SU-DHL-6 (cell line): ENCODE data around the gene INTS11.

Experiments used
- H2AFZ ChIP-seq: fragments of 200-600 bp; sonication (generic); 2 replicates; pipeline ENCODE4 v1.6.1; 2014; ENCODE audit warnings: low read depth, mild to moderate bottlenecking, moderate library complexity, mixed read lengths, antibody characterized with exemption, low read length; ENCODE audit not compliant: severe bottlenecking
- H3F3A ChIP-seq: fragments of 200-600 bp; shearing (Covaris generic); 2 replicates; pipeline ENCODE4 v1.6.0; 2016; ENCODE audit warnings: antibody characterized with exemption, mild to moderate bottlenecking; ENCODE audit not compliant: insufficient read depth
- H3K27ac ChIP-seq: fragments of 200-600 bp; sonication (generic); 2 replicates; pipeline ENCODE4 v1.5.1; 2016; ENCODE audit warnings: low read depth, mild to moderate bottlenecking, low read length, moderate library complexity, mixed read lengths
- H3K27me3 ChIP-seq: fragments of 200-600 bp; sonication (generic), shearing (Covaris generic); 2 replicates; pipeline ENCODE4 v1.6.0; 2014; ENCODE audit warnings: mild to moderate bottlenecking, low read length
- H3K36me3 ChIP-seq: fragments of 200-600 bp; sonication (generic); 2 replicates; pipeline ENCODE4 v1.6.1; 2014; ENCODE audit warnings: mild to moderate bottlenecking, low read length, mixed read lengths
- H3K4me2 ChIP-seq: fragments of 300-600, 200-600 bp; shearing (Covaris generic), sonication (generic); 2 replicates; pipeline ENCODE4 v1.6.0; 2014; ENCODE audit warnings: low read length, low read depth, mild to moderate bottlenecking; ENCODE audit not compliant: poor library complexity, severe bottlenecking
- H3K4me3 ChIP-seq: fragments of 200-600 bp; sonication (generic); 2 replicates; pipeline ENCODE4 v1.5.1; 2014; ENCODE audit warnings: antibody characterized with exemption, low read length, mild to moderate bottlenecking, mixed read lengths; ENCODE audit not compliant: insufficient read depth, poor library complexity, severe bottlenecking
- H3K79me2 ChIP-seq: fragments of 200-600 bp; sonication (generic); 2 replicates; pipeline ENCODE4 v1.6.1; 2014; ENCODE audit warnings: mild to moderate bottlenecking, low read length, moderate library complexity; ENCODE audit not compliant: insufficient read depth
- H3K9ac ChIP-seq: fragments of 200-600 bp; sonication (generic); 2 replicates; pipeline ENCODE4 v1.7.0; 2014; ENCODE audit warnings: mild to moderate bottlenecking, low read length
- H3K9me2 ChIP-seq: fragments of 200-600 bp; sonication (generic); replicated peaks from 2 replicates; pipeline ENCODE4 v1.6.1; 2014; ENCODE audit warnings: low read length; ENCODE audit not compliant: insufficient read depth
- H3K9me3 ChIP-seq: fragments of 200-600 bp; sonication (generic); 2 replicates; pipeline ENCODE4 v1.6.1; 2014; ENCODE audit warnings: low read length, mixed read lengths; ENCODE audit not compliant: insufficient read depth
- H4K20me1 ChIP-seq: fragments of 200-600 bp; sonication (generic); 2 replicates; pipeline ENCODE4 v1.6.1; 2014; ENCODE audit warnings: low read depth, mild to moderate bottlenecking, antibody characterized with exemption, low read length, moderate library complexity, mixed read lengths
- CTCF ChIP-seq: fragments of 200-600 bp; sonication (generic); IDR thresholded peaks from one replicate; pipeline ENCODE4 v1.5.1; 2017; ENCODE audit warnings: antibody characterized with exemption, mild to moderate bottlenecking, low read length, moderate library complexity; ENCODE audit not compliant: insufficient read depth, poor library complexity, severe bottlenecking
- EZH2phosphoT487 ChIP-seq: fragments of 200-600 bp; sonication (generic), shearing (Covaris generic); conservative IDR thresholded peaks from 2 replicates; pipeline ENCODE4 v1.6.1; 2018; ENCODE audit warnings: mild to moderate bottlenecking, antibody characterized with exemption, low read length, moderate library complexity, mixed read lengths

INTS11 gene

GRCh38 chr1:1330366-1331067 is 6.1 kb upstream of the INTS11 start:
- no peaks in the 10 kb centered on the region for H3K27me3 ChIP-seq
- H3K9me2 ChIP-seq: no peaks in the 10 kb centered on the region
- H3K4me2 ChIP-seq: no peak overlapping the region
- no peaks in the 10 kb centered on the region for H4K20me1 ChIP-seq
- no peak overlapping the region for H3K9ac ChIP-seq
- no peaks in the 10 kb centered on the region for H3K36me3 ChIP-seq
- no peak overlapping the region for H3K27ac ChIP-seq
- no peak overlapping the region for H3K4me3 ChIP-seq
- H3K79me2 ChIP-seq: 0 out of 2 replicates have a peak, but pooled peaks cover under 1% of the 10 kb centered on the region
- no peak overlapping the region for H2AFZ ChIP-seq
- TF ChIP-seq EZH2phosphoT487 (no peak), CTCF (no peak)
- no peaks in the 10 kb centered on the region for H3F3A ChIP-seq
- no peaks in the 10 kb centered on the region for H3K9me3 ChIP-seq

GRCh38 chr1:1329304-1330210 is 5.1 kb upstream of the INTS11 start:
- Histone ChIP-seq H3K27ac (no peak overlapping the region), H3F3A (no peaks in the 10 kb centered on the region; the same call in 1 of the 2 replicates), H3K79me2 (peaks cover 9% of the 10 kb centered on the region), H2AFZ (no peak overlapping the region), H3K9me3 (no peaks in the 10 kb centered on the region), H4K20me1 (no peaks in the 10 kb centered on the region), H3K36me3 (no peaks in the 10 kb centered on the region), H3K27me3 (no peaks in the 10 kb centered on the region), H3K9ac (no peak overlapping the region), H3K4me2 (no peak overlapping the region), H3K4me3 (no peak overlapping the region), H3K9me2 (no peaks in the 10 kb centered on the region)
- TF ChIP-seq CTCF: no peak
- no peak for TF ChIP-seq EZH2phosphoT487

DNA sequence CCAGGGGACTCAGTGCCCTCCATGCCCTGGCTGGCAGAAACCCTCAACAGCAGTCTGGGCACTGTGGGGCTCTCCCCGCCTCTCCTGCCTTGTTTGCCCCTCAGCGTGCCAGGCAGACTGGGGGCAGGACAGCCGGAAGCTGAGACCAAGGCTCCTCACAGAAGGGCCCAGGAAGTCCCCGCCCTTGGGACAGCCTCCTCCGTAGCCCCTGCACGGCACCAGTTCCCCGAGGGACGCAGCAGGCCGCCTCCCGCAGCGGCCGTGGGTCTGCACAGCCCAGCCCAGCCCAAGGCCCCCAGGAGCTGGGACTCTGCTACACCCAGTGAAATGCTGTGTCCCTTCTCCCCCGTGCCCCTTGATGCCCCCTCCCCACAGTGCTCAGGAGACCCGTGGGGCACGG is 3.8 kb upstream of the INTS11 start:
- Histone ChIP-seq H3K79me2 (peaks cover 17% of the 10 kb centered on the region), H4K20me1 (no peaks in the 10 kb centered on the region; the same call in 1 of the 2 replicates), H3K36me3 (no peaks in the 10 kb centered on the region), H3K4me2 (no peak overlapping the region), H3K9me3 (no peaks in the 10 kb centered on the region), H3F3A (no peaks in the 10 kb centered on the region; the same call in 1 of the 2 replicates), H3K9ac (no peak overlapping the region), H3K27me3 (no peaks in the 10 kb centered on the region), H3K4me3 (no peak overlapping the region), H3K27ac (no peak overlapping the region), H2AFZ (no peak overlapping the region), H3K9me2 (no peaks in the 10 kb centered on the region)
- no peak for TF ChIP-seq CTCF
- TF ChIP-seq EZH2phosphoT487: no peak
